ENCODE data around the gene CNTNAP2.

- TF ChIP-seq CTCF (IDR thresholded peaks at IDR 0.05) (no peak), POLR2A (IDR thresholded peaks at IDR 0.05) (no peak)
Observed at GRCh38 chr7:147937428-147937827, 1820.8 kb downstream of the CNTNAP2 start.
